PC-9 (cell line): ENCODE results near the gene TMEM205. TPM values are rescaled to one million over a fixed set of nuclear protein-coding genes. Genes with fewer than 3 reads are reported as not detected.

Experiments
- BruUV-seq: library from RNA; stranded (reverse); fragments of 400-500 nt; replicated peaks from 2 replicates; lab custom pipeline; 2021; lab: Mats Ljungman, UMichigan
- CTCF ChIA-PET: fragments of 300-600 bp; sonication (Branson Sonifier 250); formaldehyde crosslinking; loops from one replicate; lab custom pipeline; 2022; ENCODE audit warnings: antibody characterized with exemption; lab: Charles Lee
- POLR2A ChIA-PET: fragments of 300-600 bp; sonication (Branson Sonifier 250); formaldehyde crosslinking; loops from one replicate; lab custom pipeline; 2022; ENCODE audit warnings: antibody characterized with exemption; ENCODE audit not compliant: unreplicated experiment; lab: Charles Lee
- DNase-seq, 2 experiments: peaks; one replicate each; pipeline versions ENCODE4 v3.0.0 to v3.0.0-alpha.2; 2015 to 2022; ENCODE audit warnings: mixed read lengths in 1 of 2
- H2AFZ ChIP-seq: fragments of 200-600 bp; sonication (generic); 2 replicates; pipeline ENCODE4 v1.8.1; 2017; ENCODE audit warnings: antibody characterized with exemption
- H3F3A ChIP-seq: fragments of 200-600 bp; sonication (generic); 2 replicates; pipeline ENCODE4 v1.8.1; 2017; ENCODE audit warnings: antibody characterized with exemption, mild to moderate bottlenecking, low read depth; ENCODE audit not compliant: insufficient read depth
- H3K27ac ChIP-seq: fragments of 200-600 bp; sonication (generic); 2 replicates; pipeline ENCODE4 v1.6.1; 2016; ENCODE audit warnings: mixed run types
- H3K27me3 ChIP-seq: fragments of 200-600 bp; sonication (generic); 2 replicates; pipeline ENCODE4 v1.6.1; 2016; ENCODE audit warnings: low read depth, mixed run types; ENCODE audit not compliant: insufficient read depth
- H3K36me3 ChIP-seq: fragments of 200-600 bp; sonication (generic); 2 replicates; pipeline ENCODE4 v1.6.1; 2016; ENCODE audit warnings: low read depth, mixed run types
- H3K4me1 ChIP-seq: fragments of 200-600 bp; sonication (generic); replicated peaks from 2 replicates; pipeline ENCODE4 v1.6.1; 2016; ENCODE audit warnings: mixed run types; ENCODE audit not compliant: insufficient read depth
- H3K4me2 ChIP-seq: fragments of 200-600 bp; sonication (generic); 2 replicates; pipeline ENCODE4 v1.6.1; 2017; ENCODE audit warnings: mixed run types
- H3K4me3 ChIP-seq: fragments of 200-600 bp; sonication (generic); 2 replicates; pipeline ENCODE4 v1.6.1; 2016; ENCODE audit warnings: mixed run types
- H3K79me2 ChIP-seq: fragments of 200-600 bp; sonication (generic); 2 replicates; pipeline ENCODE4 v1.6.1; 2017; ENCODE audit warnings: low read depth, mixed run types
- H3K9me2 ChIP-seq: fragments of 200-600 bp; sonication (generic); 2 replicates; pipeline ENCODE4 v1.8.1; 2017; ENCODE audit warnings: mild to moderate bottlenecking; ENCODE audit not compliant: insufficient read depth
- H3K9me3 ChIP-seq: fragments of 200-600 bp; sonication (generic); 2 replicates; pipeline ENCODE4 v1.8.1; 2016; ENCODE audit warnings: low read depth; ENCODE audit not compliant: insufficient read depth
- H4K20me1 ChIP-seq: fragments of 200-600 bp; sonication (generic); 2 replicates; pipeline ENCODE4 v1.8.1; 2017; ENCODE audit not compliant: insufficient read depth
- EZH2 ChIP-seq: fragments of 200-600 bp; sonication (generic); IDR thresholded peaks from 2 replicates; pipeline ENCODE4 v1.8.0; 2017; ENCODE audit warnings: antibody characterized with exemption, low read depth
- intact Hi-C: fragments of 100-400 bp; cut with micrococcal nuclease; formaldehyde crosslinking; loops from one replicate; pipeline ENCODE4 v1.10.0; 2022; ENCODE audit not compliant: unreplicated experiment
- total RNA-seq: library from RNA; stranded (reverse); gene quantifications from 2 replicates; pipeline ENCODE4 v1.2.3, GENCODE V29; 2021
- TF ChIP-seq, protein P1 (sequence below): fragments of 200-600 bp; sonication (generic); conservative IDR thresholded peaks from 2 replicates; pipeline ENCODE4 v1.6.1; 2017; ENCODE audit warnings: mixed run types, antibody characterized with exemption, mild to moderate bottlenecking, moderate library complexity

The TMEM205 gene
- total RNA-seq, 1 experiment from 2014 or later, result 80.3 TPM

DNA sequence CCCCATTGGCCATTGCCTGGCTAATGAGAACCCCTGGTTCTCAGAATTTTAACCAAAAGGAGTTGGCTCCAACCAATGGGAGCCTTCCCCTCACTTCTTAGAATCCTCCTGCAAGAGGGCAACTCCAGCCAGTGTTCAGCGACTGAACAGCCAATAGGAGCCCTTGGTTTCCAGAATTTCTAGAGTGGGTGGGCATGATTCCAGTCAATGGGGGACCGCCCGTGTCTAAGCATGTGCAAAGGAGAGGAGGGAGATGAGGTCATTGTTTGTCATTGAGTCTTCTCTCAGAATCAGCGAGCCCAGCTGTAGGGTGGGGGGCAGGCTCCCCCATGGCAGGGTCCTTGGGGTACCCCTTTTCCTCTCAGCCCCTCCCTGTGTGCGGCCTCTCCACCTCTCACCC lies 18.9 kb upstream of the TMEM205 start:
- Histone ChIP-seq H3K27me3 (no peaks in the 10 kb centered on the region), H4K20me1 (no peaks in the 10 kb centered on the region; the same call in 1 of the 2 replicates), H3K9me2 (no peaks in the 10 kb centered on the region), H3K9me3 (no peaks in the 10 kb centered on the region), H3K79me2 (no peaks in the 10 kb centered on the region), H3K36me3 (peaks cover 11% of the 10 kb centered on the region; the same call in 1 of the 2 replicates), H3K4me3 (no peak overlapping the region), H3K4me2 (no peak overlapping the region), H3F3A (peaks cover 17% of the 10 kb centered on the region; the same call in 1 of the 2 replicates), H3K4me1 (peaks cover 2% of the 10 kb centered on the region; the same call in 1 of the 2 replicates), H3K27ac (no peak overlapping the region), H2AFZ (no peak overlapping the region)
- POLR2A ChIA-PET, result no interaction called here
- TF ChIP-seq, protein P1, sequence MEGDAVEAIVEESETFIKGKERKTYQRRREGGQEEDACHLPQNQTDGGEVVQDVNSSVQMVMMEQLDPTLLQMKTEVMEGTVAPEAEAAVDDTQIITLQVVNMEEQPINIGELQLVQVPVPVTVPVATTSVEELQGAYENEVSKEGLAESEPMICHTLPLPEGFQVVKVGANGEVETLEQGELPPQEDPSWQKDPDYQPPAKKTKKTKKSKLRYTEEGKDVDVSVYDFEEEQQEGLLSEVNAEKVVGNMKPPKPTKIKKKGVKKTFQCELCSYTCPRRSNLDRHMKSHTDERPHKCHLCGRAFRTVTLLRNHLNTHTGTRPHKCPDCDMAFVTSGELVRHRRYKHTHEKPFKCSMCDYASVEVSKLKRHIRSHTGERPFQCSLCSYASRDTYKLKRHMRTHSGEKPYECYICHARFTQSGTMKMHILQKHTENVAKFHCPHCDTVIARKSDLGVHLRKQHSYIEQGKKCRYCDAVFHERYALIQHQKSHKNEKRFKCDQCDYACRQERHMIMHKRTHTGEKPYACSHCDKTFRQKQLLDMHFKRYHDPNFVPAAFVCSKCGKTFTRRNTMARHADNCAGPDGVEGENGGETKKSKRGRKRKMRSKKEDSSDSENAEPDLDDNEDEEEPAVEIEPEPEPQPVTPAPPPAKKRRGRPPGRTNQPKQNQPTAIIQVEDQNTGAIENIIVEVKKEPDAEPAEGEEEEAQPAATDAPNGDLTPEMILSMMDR, result no peak
- TF ChIP-seq EZH2, result no peak
- no peak for DNase-seq
- CTCF ChIA-PET, result no interaction called here
- BruUV-seq, result no TSS peak
- intact Hi-C loops, result no loop called here

DNA sequence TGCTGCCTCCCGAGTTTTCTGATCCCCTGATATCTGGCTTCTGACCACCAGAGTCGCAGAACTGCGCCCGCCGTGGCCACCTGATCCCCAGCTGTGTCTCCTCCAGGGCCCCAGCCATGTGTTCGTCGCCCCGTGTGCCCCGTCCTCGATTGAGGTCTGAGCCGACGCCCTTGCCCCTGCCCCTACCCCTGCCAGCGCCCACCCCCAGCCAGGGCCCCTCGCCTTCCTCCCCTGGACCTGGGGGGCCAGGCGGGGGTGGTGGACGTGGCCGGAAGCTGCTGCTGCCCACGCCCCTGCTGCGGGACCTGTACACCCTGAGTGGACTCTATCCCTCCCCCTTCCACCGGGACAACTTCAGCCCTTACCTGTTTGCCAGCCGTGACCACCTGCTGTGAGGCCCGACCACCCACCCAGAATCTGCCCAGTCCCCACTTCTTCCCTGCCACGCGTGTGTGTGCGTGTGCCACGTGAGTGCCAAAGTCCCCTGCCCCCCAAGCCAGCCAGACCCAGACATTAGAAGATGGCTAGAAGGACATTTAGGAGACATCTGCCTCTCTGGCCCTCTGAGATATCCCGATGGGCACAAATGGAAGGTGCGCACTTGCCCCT lies 18.3 kb upstream of the TMEM205 start:
- Histone ChIP-seq H3K9me3 (no peaks in the 10 kb centered on the region), H3K4me2 (no peak overlapping the region), H2AFZ (no peak overlapping the region), H3K4me3 (no peak overlapping the region), H3F3A (peaks cover 18% of the 10 kb centered on the region; the same call in 1 of the 2 replicates), H3K79me2 (no peaks in the 10 kb centered on the region), H3K36me3 (peaks cover 11% of the 10 kb centered on the region; the same call in 1 of the 2 replicates), H3K27me3 (no peaks in the 10 kb centered on the region), H3K4me1 (peaks cover 7% of the 10 kb centered on the region; the same call in 1 of the 2 replicates), H3K27ac (no peak overlapping the region), H4K20me1 (no peaks in the 10 kb centered on the region; the same call in 1 of the 2 replicates), H3K9me2 (no peaks in the 10 kb centered on the region)
- intact Hi-C loops, result no loop called here
- no peak for DNase-seq
- no peak for TF ChIP-seq EZH2
- TF ChIP-seq, protein P1, result no peak
- POLR2A ChIA-PET, result no interaction called here
- BruUV-seq, result no TSS peak
- CTCF ChIA-PET, result no interaction called here

DNA sequence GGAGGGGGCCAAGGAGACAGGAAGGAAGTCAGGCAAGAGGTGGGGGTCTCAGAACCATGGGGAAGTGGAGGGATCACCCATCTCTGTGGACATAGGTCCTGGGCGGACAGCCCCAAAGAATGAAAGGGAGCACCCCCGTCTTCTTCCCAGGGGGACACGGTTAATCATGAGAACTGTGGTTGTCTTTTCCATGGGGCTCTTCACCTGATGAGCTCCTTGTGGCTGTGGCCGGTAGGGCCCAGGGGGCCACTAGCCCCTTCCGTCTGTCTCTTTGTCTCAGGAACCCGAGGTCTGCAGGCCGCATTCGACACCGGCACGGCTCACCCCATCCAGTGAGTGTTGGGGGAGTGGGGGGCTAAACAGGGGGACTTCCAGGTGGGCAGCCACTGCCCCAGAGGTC lies 17.8 kb upstream of the TMEM205 start:
- POLR2A ChIA-PET, result no interaction called here
- CTCF ChIA-PET, result no interaction called here
- H3K9me3 ChIP-seq, result no peaks in the 10 kb centered on the region

More for the DNA sequence above, 17.8 kb upstream of the TMEM205 start:
- no peaks in the 10 kb centered on the region for H3K9me2 ChIP-seq
- intact Hi-C loops, result no loop called here
- no peak overlapping the region for H3K4me2 ChIP-seq
- no peaks in the 10 kb centered on the region; the same call in 1 of the 2 replicates for H4K20me1 ChIP-seq
- no peak for DNase-seq
- TF ChIP-seq, protein P1, result no peak
- no peak for TF ChIP-seq EZH2
- H2AFZ ChIP-seq, result no peak overlapping the region
- H3K79me2 ChIP-seq, result no peaks in the 10 kb centered on the region
- no peak overlapping the region for H3K4me3 ChIP-seq
- BruUV-seq, result no TSS peak
- no peak overlapping the region for H3K27ac ChIP-seq
- H3K4me1 ChIP-seq, result peaks cover 12% of the 10 kb centered on the region
- no peaks in the 10 kb centered on the region for H3K27me3 ChIP-seq
- peaks cover 11% of the 10 kb centered on the region; the same call in 1 of the 2 replicates for H3K36me3 ChIP-seq
- peaks cover 22% of the 10 kb centered on the region; the same call in 1 of the 2 replicates for H3F3A ChIP-seq
